Kidney epithelial cell (primary cell): ENCODE results near the gene ZNF670. TPM values are rescaled to one million over a fixed set of nuclear protein-coding genes. Genes with fewer than 3 reads are reported as not detected.

Experiments used
- DNase-seq: peaks from one replicate; pipeline ENCODE4 v3.0.0-alpha.2; 2010; ENCODE audit warnings: low read depth
- H3K27me3 ChIP-seq: 2 replicates; pipeline ENCODE4 v1.6.0; 2011; ENCODE audit warnings: low read length; ENCODE audit not compliant: control insufficient read depth, insufficient read depth
- H3K36me3 ChIP-seq: 2 replicates; pipeline ENCODE4 v1.5.1; 2011; ENCODE audit warnings: low read length; ENCODE audit not compliant: control insufficient read depth, insufficient read depth
- H3K4me3 ChIP-seq: 2 replicates; pipeline ENCODE4 v1.5.1; 2011; ENCODE audit warnings: low read depth, mild to moderate bottlenecking, control low read depth, low read length
- CTCF ChIP-seq: IDR thresholded peaks from 2 replicates; pipeline ENCODE4 v1.5.1; 2011; ENCODE audit warnings: mild to moderate bottlenecking, moderate library complexity, low read length, control low read depth, inconsistent platforms; ENCODE audit not compliant: insufficient read depth, poor library complexity, severe bottlenecking
- total RNA-seq: library from RNA; depleted of rRNA; stranded (reverse); fragments of >200 nt; gene quantifications from 2 replicates; pipeline ENCODE4 v1.2.3, GENCODE V29; 2015

The ZNF670 gene
- total RNA-seq, 1 donor from 2014 or later = 5.8 TPM

- TF ChIP-seq CTCF = no peak
- H3K36me3 ChIP-seq = no peaks in the 10 kb centered on the region
- no peak for DNase-seq
- H3K27me3 ChIP-seq = no peaks in the 10 kb centered on the region
- H3K4me3 ChIP-seq = no peak overlapping the region
These were observed 40.4 kb upstream of the ZNF670 start for GRCh38 chr1:247118946-247119446.

GRCh38 chr1:247115545-247115944 lies 36.9 kb upstream of the ZNF670 start:
- Histone ChIP-seq H3K27me3 (no peaks in the 10 kb centered on the region), H3K4me3 (no peak overlapping the region), H3K36me3 (no peaks in the 10 kb centered on the region)
- no peak for TF ChIP-seq CTCF
- DNase-seq = no peak

- Histone ChIP-seq H3K27me3 (no peaks in the 10 kb centered on the region), H3K4me3 (no peak overlapping the region), H3K36me3 (no peaks in the 10 kb centered on the region)
- no peak for DNase-seq
- TF ChIP-seq CTCF = no peak
These were observed 36.5 kb upstream of the ZNF670 start for GRCh38 chr1:247115141-247115510.

DNA sequence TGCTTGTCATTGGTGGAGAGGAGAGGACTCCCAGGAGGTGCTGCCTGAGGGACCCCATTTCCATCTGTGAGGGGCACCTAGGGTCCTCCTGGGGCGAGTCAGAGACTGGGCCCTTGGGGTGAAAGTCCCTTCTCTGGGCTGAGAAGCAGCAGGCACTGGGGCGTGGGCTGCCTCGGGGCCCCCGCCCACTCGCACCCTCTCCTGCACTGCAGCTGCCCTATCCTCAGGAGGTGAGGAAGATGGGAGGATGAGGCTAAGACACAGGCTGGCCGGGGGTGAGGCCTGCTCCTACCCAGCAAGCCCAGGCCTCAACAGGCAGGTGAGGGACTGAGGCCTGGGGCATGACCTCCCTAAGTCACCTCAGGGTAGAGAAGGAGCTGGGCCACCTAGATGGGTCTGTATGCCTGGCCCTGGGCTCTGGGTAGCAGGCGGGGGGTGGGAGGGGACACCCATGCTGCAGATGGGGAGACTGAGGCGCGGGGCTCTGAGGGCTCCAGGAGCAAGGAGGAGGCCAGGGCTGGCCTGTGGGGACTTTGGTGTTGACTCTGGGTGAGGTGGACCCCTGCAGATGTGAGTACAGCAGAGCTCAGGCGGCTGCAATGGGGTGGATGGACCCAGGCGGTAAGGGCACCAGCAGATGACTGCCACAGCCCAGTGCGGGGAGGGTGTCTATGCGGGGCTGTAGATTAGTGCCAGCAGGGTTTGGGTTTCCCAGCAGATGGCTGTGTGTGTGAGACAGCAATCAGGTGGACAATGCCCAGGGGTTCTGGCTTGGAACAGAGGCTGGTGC lies 35.9 kb upstream of the ZNF670 start:
- Histone ChIP-seq H3K27me3 (no peaks in the 10 kb centered on the region), H3K36me3 (no peaks in the 10 kb centered on the region), H3K4me3 (no peak overlapping the region)
- DNase-seq = no peak
- TF ChIP-seq CTCF = no peak

DNA sequence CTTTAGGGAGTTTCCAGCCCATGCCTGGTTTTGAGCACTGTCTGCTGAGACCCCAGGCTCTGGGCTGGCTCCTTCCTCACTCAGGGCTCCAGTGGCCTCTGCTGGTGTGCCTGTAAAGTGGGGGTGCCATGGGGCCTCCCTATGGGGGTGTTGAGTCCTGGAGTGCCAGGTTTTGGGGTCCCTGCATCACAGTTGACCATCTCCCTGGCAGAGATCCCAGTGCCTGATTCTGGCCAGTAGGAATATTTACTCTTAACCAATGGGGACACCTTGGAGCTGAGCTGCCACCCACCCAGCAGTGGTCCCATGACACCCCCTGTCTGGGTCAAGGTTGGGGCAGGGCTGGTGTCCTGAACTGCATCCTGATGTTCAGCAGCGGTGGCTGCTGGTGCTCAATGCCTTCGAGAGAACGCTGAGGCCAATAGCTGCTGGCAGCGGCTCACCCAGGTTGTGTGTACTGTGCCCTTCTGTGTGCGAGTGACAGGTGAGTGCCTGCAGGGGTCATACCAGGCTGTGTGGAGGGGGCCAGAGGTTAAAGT lies 35.2 kb upstream of the ZNF670 start:
- H3K36me3 ChIP-seq = no peaks in the 10 kb centered on the region
- no peaks in the 10 kb centered on the region for H3K27me3 ChIP-seq
- no peak for TF ChIP-seq CTCF
- DNase-seq = no peak
- no peak overlapping the region for H3K4me3 ChIP-seq
